ENCODE measurements around the gene CHP2.

GRCh38 chr16:23753908-23754593 lies 775 bp upstream of the CHP2 start:
- TF ChIP-seq EP300 (IDR thresholded peaks at IDR 0.05; ENCODE audit: borderline replicate concordance), result no peak
- TF ChIP-seq TAF1 (IDR thresholded peaks at IDR 0.05; ENCODE audit: low read depth), result no peak
- TF ChIP-seq NFIC (IDR thresholded peaks at IDR 0.05), result no peak
- TF ChIP-seq TEAD4 (IDR thresholded peaks at IDR 0.05), result no peak
- no peak for TF ChIP-seq CEBPB (IDR thresholded peaks at IDR 0.05)
- no peak for TF ChIP-seq YY1 (IDR thresholded peaks at IDR 0.05; ENCODE audit: low read depth)
- no peak for TF ChIP-seq RAD21 (IDR thresholded peaks at IDR 0.05; ENCODE audit: low read depth)
- no peak for TF ChIP-seq CREB1 (IDR thresholded peaks at IDR 0.05; ENCODE audit: low read depth)
- no peak for TF ChIP-seq REST (IDR thresholded peaks at IDR 0.05; ENCODE audit: low read depth)
- no peak for TF ChIP-seq EGR1 (IDR thresholded peaks at IDR 0.05)
- no peak for TF ChIP-seq FOXM1 (IDR thresholded peaks at IDR 0.05; ENCODE audit: borderline replicate concordance, low read depth)
- no peak for TF ChIP-seq MAX (IDR thresholded peaks at IDR 0.05)
- no peak for TF ChIP-seq ZBTB7A (IDR thresholded peaks at IDR 0.05; ENCODE audit: low read depth)
